ENCODE results near the gene RBMY1A1.
"Not testable (repeated sequence)": the region's sequence is repeated elsewhere in the genome, so short reads cannot be mapped to it uniquely, and the experiment has no call there.

Gene RBMY1A1

GRCh38 chrY:21534579-21534978, at the start of gene RBMY1A1:
Gene RBMY1A1, plus strand, starts transcription at chrY:21534879. Its CDS starts 2,013 bp downstream, at chrY:21536892.
- DNase-seq = not testable (repeated sequence)

DNA sequence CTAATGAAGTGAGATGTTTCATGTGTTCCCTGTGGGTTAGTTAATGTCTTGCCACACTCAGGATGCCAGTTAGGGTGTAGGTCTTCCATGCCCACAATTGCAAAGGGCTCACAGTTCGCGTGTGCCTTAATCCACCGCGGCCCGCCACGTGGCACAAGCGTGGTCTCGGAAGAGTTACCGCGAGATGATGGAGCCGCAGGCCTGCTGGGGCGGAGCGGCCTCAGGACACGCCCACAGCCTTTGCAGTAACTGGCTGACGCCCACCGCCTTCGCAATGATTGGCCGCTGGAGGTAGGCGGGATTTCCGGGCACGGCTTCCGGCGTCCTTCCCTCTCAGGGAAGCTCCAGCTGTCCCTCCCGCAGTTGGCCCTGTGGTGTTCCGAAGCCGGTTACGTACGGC, 23.6 kb upstream of the RBMY1A1 start, which contains the start of gene RBMY1B:
RBMY1B (plus strand) TSS at position 301 of the 400 bp plus-strand sequence. CDS start 2,013 bp downstream, outside the sequence.
- DNase-seq = not testable (repeated sequence)

GRCh38 chrY:21559316-21559984, 24.8 kb downstream of the RBMY1A1 start:
- not testable (repeated sequence) for DNase-seq

- no peak for DNase-seq
Measured at GRCh38 chrY:21585449-21585848, 50.8 kb downstream of the RBMY1A1 start.

DNA sequence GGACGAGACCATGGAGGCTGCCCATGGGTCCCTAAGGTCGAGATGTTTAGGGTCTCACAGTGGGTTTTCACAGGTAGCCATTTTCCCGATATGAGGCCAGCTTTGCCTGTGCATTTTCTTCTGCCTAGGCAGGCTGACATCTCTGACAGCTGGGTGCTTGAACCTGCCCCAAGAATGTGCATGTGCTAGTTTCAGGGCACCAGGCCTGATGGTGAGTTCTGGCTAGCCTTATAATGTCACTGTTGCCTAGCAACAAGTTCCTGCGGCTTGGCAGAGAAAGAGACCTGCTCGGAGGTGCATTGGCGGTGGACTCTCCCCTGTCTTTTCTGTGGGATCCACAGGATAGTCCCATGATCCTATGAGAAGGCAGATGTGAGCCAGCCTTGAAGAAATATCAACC, 51.8 kb downstream of the RBMY1A1 start:
- not testable (repeated sequence) for DNase-seq

DNA sequence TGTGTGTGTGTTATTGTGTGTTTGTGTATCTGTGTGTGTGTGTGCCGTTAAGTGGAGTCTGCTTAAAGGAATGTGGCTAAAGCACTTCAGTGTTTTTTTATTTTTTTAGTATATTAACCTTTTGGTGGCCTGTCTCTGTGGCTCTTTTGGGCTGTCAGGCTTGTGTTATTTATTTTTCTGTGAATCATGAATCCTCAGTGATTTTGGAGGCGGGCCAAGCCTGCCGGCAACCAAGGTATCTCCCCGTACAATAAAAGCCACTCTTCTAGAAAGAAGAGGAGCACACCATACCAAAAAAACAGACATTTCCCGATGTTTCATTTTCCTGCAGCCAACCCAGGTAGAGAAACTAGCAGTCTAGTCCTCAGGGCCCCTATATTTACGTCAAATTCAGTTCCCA, 57.4 kb downstream of the RBMY1A1 start:
- no peak for DNase-seq

- not testable (repeated sequence) for DNase-seq
Measured at GRCh38 chrY:21596287-21596686, 61.6 kb downstream of the RBMY1A1 start.

Data from NCI-H524 (cell line).